HL-60 (cell line): ENCODE measurements around the gene ACADS.

Experiments
- GABPA ChIP-seq: IDR thresholded peaks from 2 replicates; pipeline ENCODE4 v1.6.1; 2012; ENCODE audit warnings: low read depth
- POLR2AphosphoS5 ChIP-seq: IDR thresholded peaks from 2 replicates; pipeline ENCODE4 v1.6.1; 2012; ENCODE audit warnings: low read depth
- SPI1 ChIP-seq: IDR thresholded peaks from 2 replicates; pipeline ENCODE4 v1.6.1; 2012; ENCODE audit warnings: low read depth, mild to moderate bottlenecking, borderline replicate concordance
- TF ChIP-seq, protein P1 (sequence below): IDR thresholded peaks from 2 replicates; pipeline ENCODE4 v1.6.1; 2012; ENCODE audit warnings: low read depth; ENCODE audit not compliant: insufficient replicate concordance
- TF ChIP-seq, protein P2 (sequence below): IDR thresholded peaks from one replicate; pipeline ENCODE4 v1.5.1; 2011; ENCODE audit warnings: low read length, control low read depth, inconsistent platforms; ENCODE audit not compliant: insufficient read depth

DNA sequence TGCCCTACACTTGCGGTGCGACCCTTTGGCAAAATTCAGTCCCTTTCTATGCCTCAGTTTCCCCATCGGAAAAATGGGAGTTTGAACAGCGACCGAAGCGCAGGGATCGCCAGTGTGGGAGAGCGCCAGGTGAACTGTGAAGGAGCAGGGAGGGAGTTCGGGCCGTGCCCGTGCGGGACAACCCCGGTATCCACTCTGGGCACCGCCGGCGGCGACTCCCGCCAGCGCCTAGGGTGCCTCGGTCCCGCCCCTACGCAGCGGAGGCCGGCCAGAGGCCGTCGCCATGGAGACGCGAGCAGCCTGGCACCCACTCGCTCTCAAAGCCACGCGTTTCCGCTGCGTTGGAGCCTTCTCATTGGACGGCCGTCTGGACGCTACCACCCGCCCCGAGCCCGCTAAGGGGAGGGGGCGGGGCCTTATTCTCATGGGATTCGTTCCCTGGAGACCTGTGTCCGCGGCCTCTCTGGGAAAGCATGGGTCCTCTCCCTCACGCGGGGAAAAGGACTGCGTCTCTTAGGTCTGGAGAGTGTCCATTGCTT lies 39.4 kb upstream of the ACADS start:
- TF ChIP-seq SPI1 (no peak), GABPA (no peak), POLR2AphosphoS5 (peak; percentile 18; the same call in 1 of the 2 replicates)
- TF ChIP-seq, protein P1, sequence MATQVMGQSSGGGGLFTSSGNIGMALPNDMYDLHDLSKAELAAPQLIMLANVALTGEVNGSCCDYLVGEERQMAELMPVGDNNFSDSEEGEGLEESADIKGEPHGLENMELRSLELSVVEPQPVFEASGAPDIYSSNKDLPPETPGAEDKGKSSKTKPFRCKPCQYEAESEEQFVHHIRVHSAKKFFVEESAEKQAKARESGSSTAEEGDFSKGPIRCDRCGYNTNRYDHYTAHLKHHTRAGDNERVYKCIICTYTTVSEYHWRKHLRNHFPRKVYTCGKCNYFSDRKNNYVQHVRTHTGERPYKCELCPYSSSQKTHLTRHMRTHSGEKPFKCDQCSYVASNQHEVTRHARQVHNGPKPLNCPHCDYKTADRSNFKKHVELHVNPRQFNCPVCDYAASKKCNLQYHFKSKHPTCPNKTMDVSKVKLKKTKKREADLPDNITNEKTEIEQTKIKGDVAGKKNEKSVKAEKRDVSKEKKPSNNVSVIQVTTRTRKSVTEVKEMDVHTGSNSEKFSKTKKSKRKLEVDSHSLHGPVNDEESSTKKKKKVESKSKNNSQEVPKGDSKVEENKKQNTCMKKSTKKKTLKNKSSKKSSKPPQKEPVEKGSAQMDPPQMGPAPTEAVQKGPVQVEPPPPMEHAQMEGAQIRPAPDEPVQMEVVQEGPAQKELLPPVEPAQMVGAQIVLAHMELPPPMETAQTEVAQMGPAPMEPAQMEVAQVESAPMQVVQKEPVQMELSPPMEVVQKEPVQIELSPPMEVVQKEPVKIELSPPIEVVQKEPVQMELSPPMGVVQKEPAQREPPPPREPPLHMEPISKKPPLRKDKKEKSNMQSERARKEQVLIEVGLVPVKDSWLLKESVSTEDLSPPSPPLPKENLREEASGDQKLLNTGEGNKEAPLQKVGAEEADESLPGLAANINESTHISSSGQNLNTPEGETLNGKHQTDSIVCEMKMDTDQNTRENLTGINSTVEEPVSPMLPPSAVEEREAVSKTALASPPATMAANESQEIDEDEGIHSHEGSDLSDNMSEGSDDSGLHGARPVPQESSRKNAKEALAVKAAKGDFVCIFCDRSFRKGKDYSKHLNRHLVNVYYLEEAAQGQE: no peak
- TF ChIP-seq, protein P2, sequence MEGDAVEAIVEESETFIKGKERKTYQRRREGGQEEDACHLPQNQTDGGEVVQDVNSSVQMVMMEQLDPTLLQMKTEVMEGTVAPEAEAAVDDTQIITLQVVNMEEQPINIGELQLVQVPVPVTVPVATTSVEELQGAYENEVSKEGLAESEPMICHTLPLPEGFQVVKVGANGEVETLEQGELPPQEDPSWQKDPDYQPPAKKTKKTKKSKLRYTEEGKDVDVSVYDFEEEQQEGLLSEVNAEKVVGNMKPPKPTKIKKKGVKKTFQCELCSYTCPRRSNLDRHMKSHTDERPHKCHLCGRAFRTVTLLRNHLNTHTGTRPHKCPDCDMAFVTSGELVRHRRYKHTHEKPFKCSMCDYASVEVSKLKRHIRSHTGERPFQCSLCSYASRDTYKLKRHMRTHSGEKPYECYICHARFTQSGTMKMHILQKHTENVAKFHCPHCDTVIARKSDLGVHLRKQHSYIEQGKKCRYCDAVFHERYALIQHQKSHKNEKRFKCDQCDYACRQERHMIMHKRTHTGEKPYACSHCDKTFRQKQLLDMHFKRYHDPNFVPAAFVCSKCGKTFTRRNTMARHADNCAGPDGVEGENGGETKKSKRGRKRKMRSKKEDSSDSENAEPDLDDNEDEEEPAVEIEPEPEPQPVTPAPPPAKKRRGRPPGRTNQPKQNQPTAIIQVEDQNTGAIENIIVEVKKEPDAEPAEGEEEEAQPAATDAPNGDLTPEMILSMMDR: no peak
